Glomerular visceral epithelial cell (primary cell): Measurements from ENCODE around the gene TSPAN5.
"Not testable (repeated sequence)": the region's sequence is repeated elsewhere in the genome, so short reads cannot be mapped to it uniquely, and the experiment has no call there.

Source experiments
- DNase-seq: peaks from one replicate; pipeline ENCODE4 v3.0.0-alpha.2; 2016; ENCODE audit errors: extremely low spot score

TSPAN5 gene

DNA sequence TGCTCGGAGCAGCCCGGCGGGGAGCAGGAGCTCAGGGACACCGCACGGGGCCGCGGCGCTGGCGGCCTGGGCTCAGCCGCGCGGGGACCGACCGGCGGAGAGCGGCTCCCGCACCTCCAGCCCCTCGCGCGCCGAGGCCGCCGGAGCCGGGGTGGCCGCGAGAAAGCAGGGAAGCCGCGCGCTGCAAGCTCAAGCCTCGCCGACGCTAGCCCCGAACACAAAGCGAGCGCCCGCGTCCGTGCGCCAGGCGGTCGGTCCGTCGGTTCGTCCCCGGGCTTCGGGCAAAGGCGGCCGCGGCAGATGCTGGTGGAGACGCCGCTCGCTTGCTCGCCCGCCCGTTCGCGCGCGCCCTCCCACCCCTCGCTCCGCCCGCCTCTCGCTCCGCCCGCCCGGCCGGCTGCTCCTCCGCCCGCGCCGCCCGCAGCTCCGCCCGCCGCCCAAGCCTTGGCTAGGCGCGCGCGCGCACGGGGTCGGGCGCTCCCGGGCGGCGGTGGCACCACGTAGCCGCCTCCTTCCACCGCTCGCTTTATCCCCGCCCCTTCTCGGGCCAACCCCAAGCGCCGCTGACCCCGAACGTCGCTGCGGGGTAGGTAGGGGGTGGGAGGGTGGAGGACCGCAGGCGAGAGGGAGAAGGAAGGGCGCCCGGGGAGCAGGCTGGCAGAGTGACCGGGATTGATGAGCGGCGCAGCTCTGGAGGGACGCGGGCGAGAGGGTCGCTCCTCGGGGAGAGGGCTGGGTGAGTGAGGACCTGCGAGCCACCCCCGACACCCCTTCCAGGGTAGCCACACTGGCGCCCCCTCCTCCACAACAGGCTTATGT lies at the start of gene TSPAN5:
TSPAN5 (minus strand) TSS at position 325 of the 819 bp plus-strand sequence.
- peak; percentile 90 for DNase-seq

DNA sequence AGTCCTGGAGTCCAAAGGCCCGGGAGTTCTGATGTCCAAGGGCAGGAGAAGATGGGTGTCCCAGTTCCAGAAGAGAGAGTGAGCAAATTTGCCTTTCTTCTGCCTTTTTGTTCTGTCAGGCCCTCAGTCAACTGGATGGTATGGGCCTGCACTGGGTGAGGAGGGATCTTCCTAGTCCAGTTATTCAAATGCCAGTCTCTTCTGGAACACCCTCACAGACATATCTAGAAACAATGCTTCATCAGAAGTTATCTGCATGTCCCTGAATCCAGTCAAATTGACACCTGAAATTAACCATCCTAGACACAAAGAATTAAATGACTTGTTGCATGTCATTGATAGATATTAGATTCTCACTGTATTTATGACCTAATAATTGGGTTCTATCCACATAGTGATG lies 48.5 kb upstream of the TSPAN5 start:
- DNase-seq = no peak

GRCh38 chr4:98706200-98706813 lies 47.9 kb upstream of the TSPAN5 start:
- no peak for DNase-seq

- not testable (repeated sequence) for DNase-seq
Measured at GRCh38 chr4:98705586-98705985, 47.2 kb upstream of the TSPAN5 start.

- DNase-seq = no peak
Measured at GRCh38 chr4:98700656-98701055, 42.2 kb upstream of the TSPAN5 start.

- no peak for DNase-seq
Measured at GRCh38 chr4:98694076-98694475, 35.7 kb upstream of the TSPAN5 start.

- DNase-seq = no peak
Measured at GRCh38 chr4:98692411-98692810, 34.0 kb upstream of the TSPAN5 start.

GRCh38 chr4:98691588-98691987 lies 33.2 kb upstream of the TSPAN5 start:
- no peak for DNase-seq

- DNase-seq = no peak
Measured at GRCh38 chr4:98689507-98690174, 31.2 kb upstream of the TSPAN5 start.

DNA sequence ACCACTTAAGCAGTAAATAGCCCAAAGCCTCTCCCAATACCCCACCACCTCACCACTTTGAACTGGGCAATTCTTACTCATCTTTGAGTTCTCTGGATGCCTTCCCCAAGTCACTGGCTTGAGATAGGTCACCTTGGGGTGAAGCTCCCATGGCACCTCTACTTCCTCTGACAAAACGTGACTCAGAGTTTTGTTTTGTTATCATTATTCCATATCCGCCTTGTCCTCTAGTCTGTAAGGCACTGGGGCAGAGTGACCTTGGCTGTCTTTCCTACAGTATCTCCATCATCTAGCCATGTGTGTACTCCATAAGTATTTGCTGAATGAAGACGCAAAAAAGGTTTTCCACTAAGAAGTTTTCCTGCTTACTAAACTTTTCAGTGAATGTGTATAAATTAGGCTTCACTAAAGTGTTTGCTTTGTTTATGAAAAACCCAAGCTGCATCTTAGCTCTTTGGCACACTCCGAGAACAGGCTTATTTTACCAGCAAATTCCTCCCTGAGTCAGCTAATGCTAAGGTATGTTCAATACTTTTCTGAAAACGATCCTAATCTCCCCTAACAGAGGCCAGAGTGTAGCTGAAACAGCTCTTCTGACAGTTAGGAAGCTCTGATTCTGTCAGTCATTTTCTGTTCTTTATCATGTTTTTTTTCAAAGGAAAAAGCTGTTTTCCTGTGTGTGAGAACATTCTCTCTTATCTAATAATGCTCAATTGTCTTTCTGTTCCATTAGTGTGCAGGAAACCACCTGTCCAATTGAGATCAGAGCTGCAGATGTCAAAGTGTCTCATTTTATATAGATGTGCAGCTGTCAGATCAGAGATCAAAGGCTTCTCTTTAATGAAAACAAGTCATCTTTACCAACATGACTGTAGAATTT lies 30.2 kb upstream of the TSPAN5 start:
- DNase-seq = peak; percentile 42

DNA sequence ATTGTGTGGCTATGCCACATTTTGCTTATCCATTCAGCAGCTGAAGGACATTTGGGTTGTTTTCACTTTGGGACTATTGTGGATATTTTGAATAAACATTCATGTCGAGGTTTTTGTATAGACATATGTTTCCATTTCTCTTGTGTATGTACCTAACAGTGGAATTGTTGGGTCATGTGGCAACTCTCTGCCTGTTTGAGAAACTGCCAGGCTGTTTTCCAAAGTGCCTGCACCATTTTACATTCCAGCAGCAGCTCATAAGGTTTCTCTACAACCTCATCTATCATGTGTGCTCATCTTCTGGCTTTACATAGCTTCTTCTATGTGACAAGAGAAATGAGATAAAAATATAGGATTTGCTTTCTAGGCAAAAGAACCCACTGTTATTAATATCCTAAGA lies 29.5 kb upstream of the TSPAN5 start:
- DNase-seq = no peak

DNA sequence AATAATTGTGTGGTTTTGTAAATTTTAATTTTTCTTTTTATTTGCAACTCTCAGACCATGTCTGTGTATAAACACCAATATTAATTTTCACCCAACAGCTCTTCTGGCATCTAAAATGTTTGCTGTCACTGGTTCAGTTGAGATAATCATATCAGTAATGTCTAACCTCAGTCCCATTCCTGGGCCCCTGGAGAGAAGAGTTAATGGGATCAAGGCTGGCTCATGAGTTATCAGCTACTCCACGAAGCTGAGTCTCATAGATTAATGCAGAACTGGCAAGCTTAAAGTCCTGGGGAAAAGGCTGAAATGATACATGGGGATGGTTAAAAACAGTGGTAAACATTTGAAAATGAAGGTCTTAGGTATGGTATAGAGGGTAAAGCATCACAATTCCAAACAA lies 28.4 kb upstream of the TSPAN5 start:
- no peak for DNase-seq

- DNase-seq = no peak
Measured at GRCh38 chr4:98686043-98686707, 27.8 kb upstream of the TSPAN5 start.

GRCh38 chr4:98685225-98686042 lies 27.0 kb upstream of the TSPAN5 start:
- DNase-seq = no peak

- no peak for DNase-seq
Measured at GRCh38 chr4:98682719-98683118, 24.3 kb upstream of the TSPAN5 start.

DNA sequence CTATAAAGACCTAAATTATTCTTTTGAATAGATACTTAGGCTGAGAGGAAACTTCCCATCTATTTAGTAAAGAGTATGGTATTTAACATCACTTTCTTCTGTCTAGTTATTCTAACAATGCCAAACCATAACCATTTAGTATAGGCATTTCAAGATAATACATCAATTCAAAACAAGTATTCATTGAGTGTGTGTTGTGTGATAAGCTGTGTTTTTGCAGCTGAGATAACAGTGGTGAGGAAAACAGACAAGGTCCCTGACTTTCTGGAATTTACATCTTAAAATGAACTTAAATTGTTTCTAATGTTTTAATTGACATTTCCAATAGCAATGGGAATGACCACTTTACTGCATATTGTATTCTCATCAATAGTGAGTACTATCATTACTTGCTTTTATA lies 22.4 kb upstream of the TSPAN5 start:
- DNase-seq = no peak

GRCh38 chr4:98679738-98680137 lies 21.3 kb upstream of the TSPAN5 start:
- DNase-seq = no peak

DNA sequence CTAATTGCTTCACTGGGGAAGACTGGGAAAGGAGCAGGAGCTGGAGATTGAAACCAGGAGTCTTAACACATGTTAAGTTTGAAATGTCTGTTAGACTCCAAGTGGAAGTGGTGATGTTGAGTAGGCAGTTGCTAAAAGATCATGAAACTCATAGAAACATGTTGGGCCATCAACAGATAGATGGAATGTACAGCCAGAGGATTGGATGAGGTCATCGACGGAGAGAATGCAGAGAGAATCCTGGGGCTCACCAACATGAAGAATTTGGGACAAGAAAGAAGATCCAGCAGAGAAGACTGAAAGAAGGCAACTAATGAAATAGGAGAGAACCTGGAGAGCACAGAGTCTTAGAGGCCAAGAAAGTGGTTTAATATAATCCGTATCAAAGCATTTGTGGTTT lies 19.4 kb upstream of the TSPAN5 start:
- no peak for DNase-seq

GRCh38 chr4:98674404-98675173 lies 16.2 kb upstream of the TSPAN5 start:
- no peak for DNase-seq

DNA sequence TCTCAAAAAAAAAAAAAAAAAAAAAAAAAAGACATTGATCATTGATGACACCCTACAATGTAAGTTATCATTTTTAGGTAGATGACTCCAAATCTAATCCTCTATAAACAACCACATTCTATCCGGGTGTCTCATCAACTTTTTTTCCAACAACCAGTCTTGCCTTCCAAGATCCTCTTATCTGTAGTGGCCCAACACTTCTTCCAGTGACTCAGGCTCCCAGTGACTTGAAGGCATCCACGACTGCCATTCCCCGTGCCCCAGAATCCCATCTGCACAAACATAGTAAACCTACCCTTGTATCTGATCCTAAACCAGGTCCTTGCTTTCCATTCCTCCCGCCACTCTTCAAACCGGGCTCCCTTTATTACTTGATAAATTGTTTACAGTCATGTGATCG lies 15.6 kb upstream of the TSPAN5 start:
- no peak for DNase-seq
